Left ventricle myocardium inferior (tissue), 1 donor: ENCODE measurements around the gene ADK. TPM values are rescaled to one million over a fixed set of nuclear protein-coding genes. Genes with fewer than 3 reads are reported as not detected.
A peak's percentile ranks its signal among the peaks of the same experiment; 100 is the strongest.
"Not testable (repeated sequence)": the region's sequence is repeated elsewhere in the genome, so short reads cannot be mapped to it uniquely, and the experiment has no call there.

ENCODE experiments used
- DNase-seq: peaks from one replicate; pipeline ENCODE4 v3.0.0-alpha.2; 2020
- H3K27ac ChIP-seq: fragments of 200-600 bp; replicated peaks from 2 replicates; pipeline ENCODE4 v1.8.0; 2021
- H3K27me3 ChIP-seq: fragments of 200-600 bp; 2 replicates; pipeline ENCODE4 v1.8.0; 2021; ENCODE audit warnings: low read depth
- H3K36me3 ChIP-seq: fragments of 200-600 bp; 2 replicates; pipeline ENCODE4 v1.8.0; 2021
- H3K4me1 ChIP-seq: fragments of 200-600 bp; 2 replicates; pipeline ENCODE4 v1.8.0; 2021
- H3K4me3 ChIP-seq: fragments of 200-600 bp; 2 replicates; pipeline ENCODE4 v1.8.0; 2021; ENCODE audit warnings: mild to moderate bottlenecking, moderate library complexity
- H3K9me3 ChIP-seq: fragments of 200-600 bp; replicated peaks from 2 replicates; pipeline ENCODE4 v1.8.0; 2021
- intact Hi-C: fragments of 100-400 bp; cut with micrococcal nuclease; formaldehyde crosslinking; loops from one replicate; pipeline ENCODE4 v1.11.0; 2022
- total RNA-seq: library from RNA; stranded (reverse); fragmentation: NEBNext Ultra II Directional; extraction: Animal tissue kit (Norgen Biotek cat#: 25700); gene quantifications from one replicate; pipeline ENCODE4 v1.2.1, GENCODE V29; 2021
- TF ChIP-seq, protein P1 (sequence below): fragments of 200-600 bp; IDR thresholded peaks from 2 replicates; pipeline ENCODE4 v1.8.0; 2021; ENCODE audit warnings: antibody characterized with exemption, mild to moderate bottlenecking, borderline replicate concordance
- donor health status: DM: no; HTN: yes; CAD: no; lungs with severe emphysema.

ADK gene
- total RNA-seq, 1 donor from 2014 or later: 41.3 TPM

DNA sequence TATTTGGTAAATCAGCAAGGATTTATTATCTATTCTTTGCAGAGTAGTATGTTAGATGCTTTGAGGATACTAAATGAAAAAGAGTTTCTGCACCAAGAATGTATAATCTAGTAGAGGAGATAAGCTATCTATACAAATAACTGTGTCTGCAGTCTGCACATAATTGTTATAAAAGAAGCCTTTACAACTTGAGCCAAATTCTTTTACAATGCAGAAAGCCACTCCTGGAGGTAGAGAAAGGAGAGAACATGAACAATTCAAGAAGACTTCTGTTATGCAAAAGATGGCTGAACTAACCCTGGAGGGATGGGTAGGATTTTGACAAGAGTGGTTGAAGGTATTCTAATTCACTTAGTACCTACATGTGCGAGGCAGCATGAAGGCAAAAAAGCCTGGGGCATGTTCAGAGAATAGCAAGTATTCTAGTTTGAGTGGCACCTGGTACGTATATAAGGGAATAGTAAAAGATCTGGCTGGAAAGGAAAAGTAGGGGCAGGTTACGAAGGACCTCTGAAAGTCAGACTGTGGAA, 424.2 kb downstream of the ADK start:
- Histone ChIP-seq H3K27ac (no peak overlapping the region), H3K9me3 (no peaks in the 10 kb centered on the region), H3K4me1 (no peaks in the 10 kb centered on the region), H3K27me3 (no peaks in the 10 kb centered on the region), H3K4me3 (no peak overlapping the region), H3K36me3 (no peaks in the 10 kb centered on the region)
- no peak for DNase-seq
- intact Hi-C loops: no loop called here
- TF ChIP-seq, protein P1, sequence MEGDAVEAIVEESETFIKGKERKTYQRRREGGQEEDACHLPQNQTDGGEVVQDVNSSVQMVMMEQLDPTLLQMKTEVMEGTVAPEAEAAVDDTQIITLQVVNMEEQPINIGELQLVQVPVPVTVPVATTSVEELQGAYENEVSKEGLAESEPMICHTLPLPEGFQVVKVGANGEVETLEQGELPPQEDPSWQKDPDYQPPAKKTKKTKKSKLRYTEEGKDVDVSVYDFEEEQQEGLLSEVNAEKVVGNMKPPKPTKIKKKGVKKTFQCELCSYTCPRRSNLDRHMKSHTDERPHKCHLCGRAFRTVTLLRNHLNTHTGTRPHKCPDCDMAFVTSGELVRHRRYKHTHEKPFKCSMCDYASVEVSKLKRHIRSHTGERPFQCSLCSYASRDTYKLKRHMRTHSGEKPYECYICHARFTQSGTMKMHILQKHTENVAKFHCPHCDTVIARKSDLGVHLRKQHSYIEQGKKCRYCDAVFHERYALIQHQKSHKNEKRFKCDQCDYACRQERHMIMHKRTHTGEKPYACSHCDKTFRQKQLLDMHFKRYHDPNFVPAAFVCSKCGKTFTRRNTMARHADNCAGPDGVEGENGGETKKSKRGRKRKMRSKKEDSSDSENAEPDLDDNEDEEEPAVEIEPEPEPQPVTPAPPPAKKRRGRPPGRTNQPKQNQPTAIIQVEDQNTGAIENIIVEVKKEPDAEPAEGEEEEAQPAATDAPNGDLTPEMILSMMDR: no peak

DNA sequence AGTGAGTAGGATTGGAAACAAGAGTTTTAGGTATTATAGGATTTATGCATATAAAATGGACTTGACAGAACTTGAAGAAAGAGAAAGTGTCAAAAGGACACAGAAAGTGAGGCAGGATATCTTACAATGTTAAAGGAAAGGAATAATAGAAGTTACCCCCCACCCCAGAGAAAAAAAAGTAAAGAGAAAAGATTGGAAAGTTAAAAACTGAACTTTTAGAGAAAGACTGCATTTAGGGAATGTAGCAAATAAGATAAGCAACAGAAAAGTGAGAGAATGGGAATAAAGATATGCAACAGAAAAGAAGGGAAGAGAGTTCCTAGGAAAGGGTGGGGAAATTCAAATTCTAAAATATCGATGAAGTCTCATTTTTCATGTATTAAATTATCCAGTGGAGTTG, 424.9 kb downstream of the ADK start:
- intact Hi-C loops: no loop called here
- Histone ChIP-seq H3K27me3 (no peaks in the 10 kb centered on the region), H3K27ac (no peak overlapping the region), H3K4me1 (no peaks in the 10 kb centered on the region), H3K4me3 (no peak overlapping the region), H3K9me3 (no peaks in the 10 kb centered on the region), H3K36me3 (no peaks in the 10 kb centered on the region)
- TF ChIP-seq, protein P1: no peak
- DNase-seq: no peak

DNA sequence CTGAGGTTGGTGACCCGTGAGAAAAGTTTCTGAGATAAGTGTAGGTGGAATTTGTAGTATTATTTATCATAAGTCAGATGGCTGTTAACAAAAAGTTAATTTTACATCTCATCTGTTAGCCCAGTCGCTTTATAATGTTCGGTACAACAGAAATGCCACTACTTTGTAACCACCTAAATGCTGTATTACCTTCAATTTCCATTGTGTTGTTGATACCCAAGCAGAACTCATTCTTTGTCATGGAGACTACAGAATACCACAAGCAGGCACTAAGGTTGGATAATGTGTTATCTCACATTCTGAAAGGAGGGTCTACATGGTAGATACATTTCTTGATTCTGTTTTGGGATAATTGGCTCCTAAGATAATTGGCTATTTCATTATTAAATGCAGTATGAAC, 425.6 kb downstream of the ADK start:
- no peak for DNase-seq
- H3K9me3 ChIP-seq: peaks cover 4% of the 10 kb centered on the region
- H3K4me1 ChIP-seq: no peaks in the 10 kb centered on the region
- intact Hi-C loops: no loop called here
- no peaks in the 10 kb centered on the region for H3K36me3 ChIP-seq
- no peak overlapping the region for H3K27ac ChIP-seq
- TF ChIP-seq, protein P1: no peak
- H3K27me3 ChIP-seq: no peaks in the 10 kb centered on the region
- no peak overlapping the region for H3K4me3 ChIP-seq

DNA sequence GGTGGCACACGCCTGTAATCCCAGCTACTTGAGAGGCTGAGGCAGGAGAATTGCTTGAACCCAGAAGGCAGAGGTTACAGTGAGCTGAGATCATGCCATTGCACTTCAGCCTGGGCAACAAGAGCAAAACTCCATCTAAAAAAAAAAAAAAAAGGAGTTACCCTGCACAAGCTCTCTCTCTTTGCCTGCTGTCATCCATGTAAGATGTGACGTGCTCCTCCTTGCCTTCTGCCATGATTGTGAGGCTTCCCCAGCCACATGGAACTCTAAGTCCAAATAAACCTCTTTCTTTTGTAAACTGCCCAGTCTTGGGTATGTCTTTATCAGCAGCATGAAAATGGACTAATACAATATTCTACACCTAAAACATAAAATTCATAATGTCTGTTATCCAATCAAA, 429.4 kb downstream of the ADK start:
- H3K4me1 ChIP-seq, intact Hi-C loops, H3K27ac ChIP-seq, H3K9me3 ChIP-seq, H3K4me3 ChIP-seq, H3K27me3 ChIP-seq, DNase-seq, H3K36me3 ChIP-seq: not testable (repeated sequence)

DNA sequence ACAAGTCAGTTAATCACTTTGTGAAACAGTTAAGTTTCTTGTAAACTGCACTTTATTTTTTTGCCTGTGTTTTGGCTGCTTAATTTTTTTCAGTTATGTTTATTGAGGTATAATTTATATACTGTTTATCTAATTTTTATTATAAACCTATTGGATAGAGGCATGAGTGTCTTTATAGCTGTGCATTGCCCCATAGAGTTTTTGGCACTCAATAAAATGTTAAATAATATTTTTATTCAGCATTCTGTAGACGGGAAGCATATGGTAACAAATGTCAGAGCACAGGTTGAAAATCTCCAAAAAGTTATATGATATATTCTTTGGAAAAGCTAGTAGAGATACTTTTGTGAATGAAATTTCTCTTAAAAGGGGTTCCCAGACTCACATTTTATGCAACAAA, 431.5 kb downstream of the ADK start:
- Histone ChIP-seq H3K27me3 (no peaks in the 10 kb centered on the region), H3K4me3 (no peak overlapping the region), H3K4me1 (peaks cover 31% of the 10 kb centered on the region), H3K9me3 (peaks cover 4% of the 10 kb centered on the region), H3K27ac (no peak overlapping the region), H3K36me3 (no peaks in the 10 kb centered on the region)
- TF ChIP-seq, protein P1: no peak
- intact Hi-C loops: no loop called here
- no peak for DNase-seq

DNA sequence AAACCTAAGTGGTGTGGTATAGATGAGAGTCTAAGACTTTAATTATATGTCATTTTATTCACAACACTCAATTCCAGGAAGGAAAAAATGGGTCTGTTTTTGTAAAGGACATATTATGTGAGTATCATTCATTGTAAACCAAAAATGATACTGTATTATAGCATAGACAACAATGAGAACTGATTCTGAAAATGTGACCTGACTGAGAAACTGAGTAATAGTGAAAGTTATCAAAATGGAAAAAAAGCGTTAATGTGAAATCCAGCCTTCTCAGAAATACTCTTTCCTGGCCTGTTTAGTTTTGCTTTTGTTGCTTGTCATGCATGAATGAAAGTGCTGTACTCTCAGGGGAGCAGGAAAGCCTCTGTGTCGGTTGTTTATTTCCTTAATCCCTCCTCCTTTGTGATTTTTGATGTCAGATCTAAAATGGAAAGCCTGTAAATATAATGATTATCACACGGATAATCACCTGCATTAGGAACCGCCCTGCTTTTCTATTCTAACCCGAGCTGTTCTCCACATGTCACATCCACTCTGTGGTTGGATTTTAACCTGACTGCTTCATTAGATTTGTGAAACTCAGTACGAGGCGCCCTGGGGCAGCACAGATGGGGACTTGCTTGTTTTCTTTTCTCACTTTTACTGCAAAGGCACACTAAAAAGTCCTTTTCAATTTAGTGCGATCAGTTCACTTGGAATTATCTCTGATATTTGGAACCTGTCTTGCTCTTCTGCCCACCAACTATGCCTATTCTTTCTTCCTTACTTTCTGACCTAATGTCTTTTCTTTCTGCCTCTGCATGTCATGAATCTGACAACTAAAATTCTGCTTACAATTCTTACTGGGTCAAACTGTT, 434.4 kb downstream of the ADK start:
- peak overlapping the region; percentile 81 for H3K27ac ChIP-seq
- intact Hi-C loops: no loop called here
- H3K9me3 ChIP-seq: peaks cover 4% of the 10 kb centered on the region
- H3K27me3 ChIP-seq: no peaks in the 10 kb centered on the region
- H3K4me3 ChIP-seq: peak overlapping the region; percentile 46
- no peak for DNase-seq
- peaks cover 58% of the 10 kb centered on the region for H3K4me1 ChIP-seq
- H3K36me3 ChIP-seq: no peaks in the 10 kb centered on the region
- TF ChIP-seq, protein P1: no peak
